Endothelial cell (in vitro differentiated cells): ENCODE data around the gene CNR1. TPM values are rescaled to one million over a fixed set of nuclear protein-coding genes. Genes with fewer than 3 reads are reported as not detected.

Experiments
- DNase-seq: peaks from one replicate; pipeline ENCODE4 v3.0.0; 2021; ENCODE audit warnings: low spot score
- H3K27ac Mint-ChIP-seq: one replicate; pipeline ENCODE4 v1.8.0; 2021; ENCODE audit warnings: mixed read lengths, inconsistent platforms; ENCODE audit not compliant: unreplicated experiment
- H3K27me3 Mint-ChIP-seq: one replicate; pipeline ENCODE4 v1.8.0; 2021; ENCODE audit warnings: mild to moderate bottlenecking, moderate library complexity, mixed read lengths, inconsistent platforms; ENCODE audit not compliant: unreplicated experiment
- H3K36me3 Mint-ChIP-seq: one replicate; pipeline ENCODE4 v1.8.0; 2021; ENCODE audit warnings: mild to moderate bottlenecking, low read depth, mixed read lengths, inconsistent platforms; ENCODE audit not compliant: unreplicated experiment
- H3K4me1 Mint-ChIP-seq: one replicate; pipeline ENCODE4 v1.8.0; 2021; ENCODE audit warnings: mild to moderate bottlenecking, mixed read lengths, inconsistent platforms; ENCODE audit not compliant: unreplicated experiment
- H3K4me3 Mint-ChIP-seq: one replicate; pipeline ENCODE4 v1.8.0; 2021; ENCODE audit warnings: mild to moderate bottlenecking, mixed read lengths, inconsistent platforms; ENCODE audit not compliant: unreplicated experiment
- H3K9me3 Mint-ChIP-seq: one replicate; pipeline ENCODE4 v1.8.0; 2021; ENCODE audit warnings: mixed read lengths, inconsistent platforms; ENCODE audit not compliant: unreplicated experiment
- total RNA-seq: library from RNA; stranded (reverse); fragmentation: NEBNext Ultra II Directional; extraction: Animal tissue kit (Norgen Biotek cat#: 25700); gene quantifications from one replicate; pipeline ENCODE4 v1.2.1, GENCODE V29; 2021; ENCODE audit not compliant: unreplicated experiment
- TF ChIP-seq, protein P1 (sequence below): fragments of 200-600 bp; sonication (generic); IDR thresholded peaks from one replicate; pipeline ENCODE4 v1.5.0; 2021; ENCODE audit warnings: antibody characterized with exemption; ENCODE audit not compliant: unreplicated experiment

Gene CNR1
- total RNA-seq, 1 donor from 2014 or later, result 2.0 TPM

DNA sequence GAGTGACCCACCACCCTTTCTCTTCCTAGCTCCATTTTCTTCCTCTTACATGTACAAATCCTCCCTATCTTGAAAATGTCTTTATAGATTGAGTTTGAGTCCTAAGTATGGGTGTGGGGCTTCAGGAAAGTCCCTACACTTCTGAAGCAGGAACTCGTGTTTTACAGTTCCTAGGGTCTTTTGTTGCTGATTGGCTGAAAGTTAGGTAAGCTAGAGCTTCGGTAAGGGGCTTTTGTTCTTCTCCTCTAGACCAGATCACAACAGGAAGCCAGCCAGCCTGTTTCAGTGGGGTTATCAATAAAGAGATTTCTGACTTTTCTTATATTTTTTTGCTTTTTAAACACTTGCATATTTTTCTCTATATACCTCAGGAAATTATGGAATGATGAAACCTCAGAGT, 51.3 kb downstream of the CNR1 start:
- Mint-ChIP-seq H3K27ac (no peak overlapping the region), H3K4me3 (no peak overlapping the region), H3K9me3 (no peaks in the 10 kb centered on the region), H3K4me1 (peaks cover 3% of the 10 kb centered on the region), H3K27me3 (no peaks in the 10 kb centered on the region), H3K36me3 (no peaks in the 10 kb centered on the region)
- TF ChIP-seq, protein P1, sequence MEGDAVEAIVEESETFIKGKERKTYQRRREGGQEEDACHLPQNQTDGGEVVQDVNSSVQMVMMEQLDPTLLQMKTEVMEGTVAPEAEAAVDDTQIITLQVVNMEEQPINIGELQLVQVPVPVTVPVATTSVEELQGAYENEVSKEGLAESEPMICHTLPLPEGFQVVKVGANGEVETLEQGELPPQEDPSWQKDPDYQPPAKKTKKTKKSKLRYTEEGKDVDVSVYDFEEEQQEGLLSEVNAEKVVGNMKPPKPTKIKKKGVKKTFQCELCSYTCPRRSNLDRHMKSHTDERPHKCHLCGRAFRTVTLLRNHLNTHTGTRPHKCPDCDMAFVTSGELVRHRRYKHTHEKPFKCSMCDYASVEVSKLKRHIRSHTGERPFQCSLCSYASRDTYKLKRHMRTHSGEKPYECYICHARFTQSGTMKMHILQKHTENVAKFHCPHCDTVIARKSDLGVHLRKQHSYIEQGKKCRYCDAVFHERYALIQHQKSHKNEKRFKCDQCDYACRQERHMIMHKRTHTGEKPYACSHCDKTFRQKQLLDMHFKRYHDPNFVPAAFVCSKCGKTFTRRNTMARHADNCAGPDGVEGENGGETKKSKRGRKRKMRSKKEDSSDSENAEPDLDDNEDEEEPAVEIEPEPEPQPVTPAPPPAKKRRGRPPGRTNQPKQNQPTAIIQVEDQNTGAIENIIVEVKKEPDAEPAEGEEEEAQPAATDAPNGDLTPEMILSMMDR, result no peak
- DNase-seq, result no peak

- no peak for DNase-seq
- peaks cover 3% of the 10 kb centered on the region for H3K4me1 Mint-ChIP-seq
- H3K27me3 Mint-ChIP-seq, result no peaks in the 10 kb centered on the region
- no peaks in the 10 kb centered on the region for H3K36me3 Mint-ChIP-seq
- no peaks in the 10 kb centered on the region for H3K9me3 Mint-ChIP-seq
- no peak overlapping the region for H3K4me3 Mint-ChIP-seq
- no peak overlapping the region for H3K27ac Mint-ChIP-seq
- TF ChIP-seq, protein P1, result no peak
These were observed 54.2 kb downstream of the CNR1 start for GRCh38 chr6:88111991-88112390.

DNA sequence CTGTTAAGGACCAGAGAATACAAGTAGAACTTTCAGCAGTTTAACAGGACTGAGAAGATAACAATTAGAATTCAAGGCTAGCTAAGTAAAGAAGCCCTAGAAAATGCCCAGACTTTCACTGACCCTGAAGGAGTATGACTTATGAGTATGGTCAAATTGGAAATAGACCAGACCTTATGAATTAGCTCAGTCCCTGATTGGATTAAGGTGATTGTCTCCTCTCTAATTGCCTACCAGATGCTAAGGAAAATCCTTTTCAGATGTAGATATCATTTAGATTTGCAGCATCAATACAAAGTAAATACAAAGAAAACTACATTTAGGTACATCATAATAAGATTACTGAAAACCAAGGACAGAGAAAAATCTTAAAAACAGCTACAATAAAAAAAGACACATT, 58.9 kb downstream of the CNR1 start:
- H3K4me1 Mint-ChIP-seq, result no peaks in the 10 kb centered on the region
- no peak overlapping the region for H3K4me3 Mint-ChIP-seq
- H3K27me3 Mint-ChIP-seq, result no peaks in the 10 kb centered on the region
- no peaks in the 10 kb centered on the region for H3K9me3 Mint-ChIP-seq
- DNase-seq, result no peak
- TF ChIP-seq, protein P1, result no peak
- no peaks in the 10 kb centered on the region for H3K36me3 Mint-ChIP-seq
- H3K27ac Mint-ChIP-seq, result no peak overlapping the region

GRCh38 chr6:88105741-88106340, 60.3 kb downstream of the CNR1 start:
- no peaks in the 10 kb centered on the region for H3K36me3 Mint-ChIP-seq
- H3K27ac Mint-ChIP-seq, result no peak overlapping the region
- H3K9me3 Mint-ChIP-seq, result no peaks in the 10 kb centered on the region
- TF ChIP-seq, protein P1, result no peak
- no peaks in the 10 kb centered on the region for H3K4me1 Mint-ChIP-seq
- no peak overlapping the region for H3K4me3 Mint-ChIP-seq
- no peaks in the 10 kb centered on the region for H3K27me3 Mint-ChIP-seq
- DNase-seq, result no peak

Other genes with a start within 250 kb of the CNR1 start
- not detected for gene SPACA1, start 118.5 kb downstream of the CNR1 start, total RNA-seq